ENCODE results near the gene CRISP2. TPM values are rescaled to one million over a fixed set of nuclear protein-coding genes. Genes with fewer than 3 reads are reported as not detected.

CRISP2 gene, protein sequence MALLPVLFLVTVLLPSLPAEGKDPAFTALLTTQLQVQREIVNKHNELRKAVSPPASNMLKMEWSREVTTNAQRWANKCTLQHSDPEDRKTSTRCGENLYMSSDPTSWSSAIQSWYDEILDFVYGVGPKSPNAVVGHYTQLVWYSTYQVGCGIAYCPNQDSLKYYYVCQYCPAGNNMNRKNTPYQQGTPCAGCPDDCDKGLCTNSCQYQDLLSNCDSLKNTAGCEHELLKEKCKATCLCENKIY
- total RNA-seq = under 1 TPM in 2 of 4 donors, not detected in 2; 0.81 to 0.91 TPM

DNA sequence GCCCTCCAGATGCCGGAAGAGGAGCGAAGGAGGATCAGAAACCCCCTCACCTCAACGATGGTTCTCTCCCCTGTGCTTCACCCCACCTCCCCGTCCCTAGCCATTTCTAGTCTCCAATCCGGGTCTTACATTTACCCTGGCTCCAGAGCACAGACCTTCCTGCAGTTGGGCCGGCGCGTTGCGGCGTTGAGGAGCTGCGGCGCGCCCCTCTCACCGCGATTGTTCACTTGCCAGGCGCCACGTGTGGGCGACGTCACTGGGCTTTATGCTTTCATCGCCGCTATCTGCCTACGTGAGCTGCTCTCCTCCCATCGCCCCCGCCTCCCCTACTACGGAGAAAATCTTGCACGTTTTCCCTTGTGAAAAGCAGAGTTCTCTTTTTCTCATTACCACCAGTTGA lies at the start of gene CRISP2:
Gene CRISP2 (minus strand): TSS at position 198 of the 400 bp plus-strand sequence. CDS start 4,347 bp downstream, outside the sequence.
- DNase-seq (ENCODE audit: low spot score in 2 of 2) = no peak
- TF ChIP-seq POLR2A (IDR thresholded peaks at IDR 0.05) = no peak
- TF ChIP-seq, protein P1, sequence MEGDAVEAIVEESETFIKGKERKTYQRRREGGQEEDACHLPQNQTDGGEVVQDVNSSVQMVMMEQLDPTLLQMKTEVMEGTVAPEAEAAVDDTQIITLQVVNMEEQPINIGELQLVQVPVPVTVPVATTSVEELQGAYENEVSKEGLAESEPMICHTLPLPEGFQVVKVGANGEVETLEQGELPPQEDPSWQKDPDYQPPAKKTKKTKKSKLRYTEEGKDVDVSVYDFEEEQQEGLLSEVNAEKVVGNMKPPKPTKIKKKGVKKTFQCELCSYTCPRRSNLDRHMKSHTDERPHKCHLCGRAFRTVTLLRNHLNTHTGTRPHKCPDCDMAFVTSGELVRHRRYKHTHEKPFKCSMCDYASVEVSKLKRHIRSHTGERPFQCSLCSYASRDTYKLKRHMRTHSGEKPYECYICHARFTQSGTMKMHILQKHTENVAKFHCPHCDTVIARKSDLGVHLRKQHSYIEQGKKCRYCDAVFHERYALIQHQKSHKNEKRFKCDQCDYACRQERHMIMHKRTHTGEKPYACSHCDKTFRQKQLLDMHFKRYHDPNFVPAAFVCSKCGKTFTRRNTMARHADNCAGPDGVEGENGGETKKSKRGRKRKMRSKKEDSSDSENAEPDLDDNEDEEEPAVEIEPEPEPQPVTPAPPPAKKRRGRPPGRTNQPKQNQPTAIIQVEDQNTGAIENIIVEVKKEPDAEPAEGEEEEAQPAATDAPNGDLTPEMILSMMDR (IDR thresholded peaks at IDR 0.05) = no peak
- H3K4me3 ChIP-seq (ENCODE audit: low read depth, poor library complexity, severe bottlenecking) = no peak within 1 kb of the TSS
- intact Hi-C loops (cut with DNase I; ENCODE audit: low total_unique reads) = no loop called here
- 44 to 52% methylated on average over 25 to 26 of the region's 26 CpGs for WGBS, 2 donors

DNA sequence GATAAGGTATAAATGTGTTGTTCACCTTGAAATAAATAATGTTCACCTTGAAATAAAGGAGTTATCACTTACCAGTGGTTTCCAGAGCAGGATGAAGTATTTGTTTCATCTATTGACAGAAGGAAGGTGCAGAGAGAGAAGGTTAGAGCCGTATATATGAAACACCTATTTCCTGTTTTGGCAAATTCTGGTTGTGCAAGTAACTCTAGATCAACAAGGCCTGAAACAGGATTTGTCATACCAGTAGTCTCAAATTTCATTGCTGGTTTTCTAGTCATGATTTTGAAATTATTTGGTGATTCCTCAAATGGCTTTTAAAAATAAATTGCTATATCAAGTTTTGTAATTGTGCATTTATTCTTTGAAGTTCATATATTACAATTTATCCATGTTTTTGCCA lies 30.9 kb upstream of the CRISP2 start, which contains the start of gene CRISP3:
Gene CRISP3 (minus strand): TSS at position 130 of the 400 bp plus-strand sequence. CDS start 21 bp downstream, at position 109.
- no peak for DNase-seq (ENCODE audit: low spot score in 2 of 2)
- H3K4me3 ChIP-seq (ENCODE audit: low read depth, poor library complexity, severe bottlenecking) = no peak within 1 kb of the TSS
- 24 to 49% methylated on average over 1 of the region's 1 CpG for WGBS, 2 donors
- TF ChIP-seq, protein P1 (IDR thresholded peaks at IDR 0.05) = no peak
- TF ChIP-seq POLR2A (IDR thresholded peaks at IDR 0.05) = no peak
- intact Hi-C loops (cut with DNase I; ENCODE audit: low total_unique reads) = no loop called here

DNA sequence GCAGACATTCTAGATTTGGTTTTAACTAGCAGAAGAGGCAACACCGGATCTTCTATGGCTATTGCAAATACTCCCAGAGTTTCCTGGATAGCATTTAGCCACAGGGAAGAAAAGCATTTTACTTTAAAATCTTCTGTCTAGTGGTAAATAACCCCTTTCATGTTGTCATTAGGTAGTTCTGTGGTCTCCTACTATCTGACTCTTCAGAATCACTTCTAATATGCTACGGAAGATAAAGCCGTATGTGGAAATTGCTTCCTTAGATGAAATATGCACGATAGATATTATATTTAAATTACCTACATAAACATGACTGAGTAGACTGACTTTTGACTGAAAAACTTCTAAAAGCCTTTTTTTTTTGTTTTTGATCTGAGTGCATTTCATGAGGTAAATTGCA lies 30.1 kb upstream of the CRISP2 start:
- intact Hi-C loops (cut with DNase I; ENCODE audit: low total_unique reads) = no loop called here
- no peak for DNase-seq (ENCODE audit: low spot score in 2 of 2)
- WGBS, 2 donors = 79 to 81% methylated on average over 4 of the region's 4 CpGs
- TF ChIP-seq, protein P1 (IDR thresholded peaks at IDR 0.05) = no peak
- no peak for TF ChIP-seq POLR2A (IDR thresholded peaks at IDR 0.05)
- H3K4me3 ChIP-seq (ENCODE audit: low read depth, poor library complexity, severe bottlenecking) = no peak overlapping the region

DNA sequence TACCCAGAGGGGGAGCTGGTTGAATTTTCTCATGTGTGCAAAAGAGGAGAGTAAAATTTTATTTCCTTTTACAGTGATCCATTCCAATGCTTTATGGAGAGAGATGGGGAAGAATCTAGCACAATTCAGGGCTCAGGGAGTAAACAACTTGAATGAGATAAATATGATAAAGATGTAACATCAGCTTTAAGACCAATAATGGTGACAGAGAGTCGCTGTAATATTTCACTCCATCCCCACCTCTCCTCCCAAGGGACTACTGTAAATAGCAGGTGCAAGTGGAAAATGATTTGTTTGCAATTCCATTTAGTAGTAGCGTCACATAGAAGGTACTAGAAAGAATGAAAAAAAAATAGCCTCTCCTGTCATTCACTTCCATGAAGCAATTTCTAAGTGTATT lies 26.1 kb upstream of the CRISP2 start:
- DNase-seq (ENCODE audit: low spot score in 2 of 2) = no peak
- no peak for TF ChIP-seq POLR2A (IDR thresholded peaks at IDR 0.05)
- TF ChIP-seq, protein P1 (IDR thresholded peaks at IDR 0.05) = no peak
- H3K4me3 ChIP-seq (ENCODE audit: low read depth, poor library complexity, severe bottlenecking) = no peak overlapping the region
- whole genome bisulfite sequencing, 2 donors = 87 to 90% methylated on average over 2 of the region's 2 CpGs
- intact Hi-C loops (cut with DNase I; ENCODE audit: low total_unique reads) = no loop called here

DNA sequence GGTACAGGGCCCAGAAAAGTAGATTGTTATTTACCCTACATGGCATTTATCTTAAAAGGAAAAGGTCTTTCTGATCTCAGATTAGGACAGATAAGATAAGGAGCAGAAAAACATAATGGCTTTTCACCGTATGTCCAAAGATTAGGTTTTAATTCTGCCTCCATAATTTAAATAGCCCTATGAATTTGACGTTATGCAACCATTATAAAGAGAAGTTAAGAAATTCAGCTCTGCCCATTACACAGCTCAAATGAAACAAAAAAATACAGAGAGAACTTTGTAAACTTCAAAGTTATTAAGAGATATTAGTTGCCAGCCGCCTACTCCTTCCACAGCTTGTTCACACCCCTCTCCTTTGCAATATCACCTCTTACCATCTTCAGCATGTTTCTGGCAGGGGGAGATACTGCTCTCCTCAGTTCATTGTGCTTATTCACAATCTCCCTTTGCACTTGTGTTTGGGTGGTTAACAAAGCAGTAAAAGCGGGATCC lies 22.7 kb upstream of the CRISP2 start:
- no peak overlapping the region for H3K4me3 ChIP-seq (ENCODE audit: low read depth, poor library complexity, severe bottlenecking)
- TF ChIP-seq, protein P1 (IDR thresholded peaks at IDR 0.05) = no peak
- intact Hi-C loops (cut with DNase I; ENCODE audit: low total_unique reads) = no loop called here
- 62 to 66% methylated on average over 4 of the region's 4 CpGs for WGBS, 2 donors
- no peak for DNase-seq (ENCODE audit: low spot score in 2 of 2)

All from lower leg skin (tissue), 4 donors.